ENCODE data around the gene MALAT1. TPM values are rescaled to one million over a fixed set of nuclear protein-coding genes. Genes with fewer than 3 reads are reported as not detected.

MALAT1 gene
- total and polyA plus RNA-seq, 2 donors: 682 to 3,158 TPM

GRCh38 chr11:65501186-65501471 is 2.3 kb downstream of the MALAT1 start:
- Histone ChIP-seq H3K27ac (ENCODE audit: low read depth in 1 of 2, low read length in 1 of 2) (peak overlapping the region; percentile 86 to 100), H3K9me3 (ENCODE audit: control insufficient read depth in 2 of 2, insufficient read depth in 1 of 2, low read length in 1 of 2) (no peaks in the 10 kb centered on the region), H3K36me3 (ENCODE audit: control insufficient read depth in 2 of 2, insufficient read depth in 2 of 2, low read length in 1 of 2) (peaks cover 48 to 50% of the 10 kb centered on the region in 2 donors), H3K4me1 (ENCODE audit: control insufficient read depth in 2 of 2, insufficient read depth in 2 of 2, low read length in 2 of 2) (peaks cover 8 to 27% of the 10 kb centered on the region in 2 donors), H3K4me3 (ENCODE audit: low read length in 2 of 2) (peak overlapping the region; percentile 83 to 100), H3K27me3 (ENCODE audit: control insufficient read depth in 2 of 2, insufficient read depth in 1 of 2, low read length in 1 of 2) (no peaks in the 10 kb centered on the region)
- 0% methylated on average over 2 of the region's 2 CpGs for WGBS
- peak in 3 of 9 donors; percentile 29 to 53 (median 31) for DNase-seq (ENCODE audit: low read depth in 6 of 9, low spot score in 9 of 9)

GRCh38 chr11:65501472-65502273 is 2.8 kb downstream of the MALAT1 start:
- Histone ChIP-seq H3K4me1 (ENCODE audit: control insufficient read depth in 2 of 2, insufficient read depth in 2 of 2, low read length in 2 of 2) (peaks cover 6 to 25% of the 10 kb centered on the region in 2 donors), H3K9me3 (ENCODE audit: control insufficient read depth in 2 of 2, insufficient read depth in 1 of 2, low read length in 1 of 2) (no peaks in the 10 kb centered on the region), H3K4me3 (ENCODE audit: low read length in 2 of 2) (peak overlapping the region; percentile 83 to 100), H3K36me3 (ENCODE audit: control insufficient read depth in 2 of 2, insufficient read depth in 2 of 2, low read length in 1 of 2) (peaks cover 51 to 56% of the 10 kb centered on the region in 2 donors), H3K27ac (ENCODE audit: low read depth in 1 of 2, low read length in 1 of 2) (peak overlapping the region; percentile 86 to 100), H3K27me3 (ENCODE audit: control insufficient read depth in 2 of 2, insufficient read depth in 1 of 2, low read length in 1 of 2) (no peaks in the 10 kb centered on the region)
- peak in 3 of 9 donors; percentile 38 to 59 (median 40) for DNase-seq (ENCODE audit: low read depth in 6 of 9, low spot score in 9 of 9)
- 0% methylated on average over 3 of the region's 3 CpGs for WGBS

DNA sequence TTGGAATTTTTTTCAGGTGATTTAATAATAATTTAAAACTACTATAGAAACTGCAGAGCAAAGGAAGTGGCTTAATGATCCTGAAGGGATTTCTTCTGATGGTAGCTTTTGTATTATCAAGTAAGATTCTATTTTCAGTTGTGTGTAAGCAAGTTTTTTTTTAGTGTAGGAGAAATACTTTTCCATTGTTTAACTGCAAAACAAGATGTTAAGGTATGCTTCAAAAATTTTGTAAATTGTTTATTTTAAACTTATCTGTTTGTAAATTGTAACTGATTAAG is 3.4 kb downstream of the MALAT1 start:
- Histone ChIP-seq H3K4me3 (ENCODE audit: low read length in 2 of 2) (peak overlapping the region; percentile 83 to 100), H3K27me3 (ENCODE audit: control insufficient read depth in 2 of 2, insufficient read depth in 1 of 2, low read length in 1 of 2) (no peaks in the 10 kb centered on the region), H3K36me3 (ENCODE audit: control insufficient read depth in 2 of 2, insufficient read depth in 2 of 2, low read length in 1 of 2) (peaks cover 55 to 61% of the 10 kb centered on the region in 2 donors), H3K9me3 (ENCODE audit: control insufficient read depth in 2 of 2, insufficient read depth in 1 of 2, low read length in 1 of 2) (no peaks in the 10 kb centered on the region), H3K27ac (ENCODE audit: low read depth in 1 of 2, low read length in 1 of 2) (peak overlapping the region in 1 of 2 donors; percentile 100), H3K4me1 (ENCODE audit: control insufficient read depth in 2 of 2, insufficient read depth in 2 of 2, low read length in 2 of 2) (peaks cover 3 to 25% of the 10 kb centered on the region in 2 donors)
- DNase-seq (ENCODE audit: low read depth in 6 of 9, low spot score in 9 of 9): no peak

GRCh38 chr11:65502555-65503367 is 3.9 kb downstream of the MALAT1 start:
- Histone ChIP-seq H3K4me3 (ENCODE audit: low read length in 2 of 2) (peak overlapping the region; percentile 83 to 100), H3K9me3 (ENCODE audit: control insufficient read depth in 2 of 2, insufficient read depth in 1 of 2, low read length in 1 of 2) (no peaks in the 10 kb centered on the region), H3K27ac (ENCODE audit: low read depth in 1 of 2, low read length in 1 of 2) (peak overlapping the region; percentile 70 to 100), H3K4me1 (ENCODE audit: control insufficient read depth in 2 of 2, insufficient read depth in 2 of 2, low read length in 2 of 2) (peaks cover 3 to 30% of the 10 kb centered on the region in 2 donors), H3K27me3 (ENCODE audit: control insufficient read depth in 2 of 2, insufficient read depth in 1 of 2, low read length in 1 of 2) (no peaks in the 10 kb centered on the region), H3K36me3 (ENCODE audit: control insufficient read depth in 2 of 2, insufficient read depth in 2 of 2, low read length in 1 of 2) (peaks cover 55 to 62% of the 10 kb centered on the region in 2 donors)
- peak in 3 of 9 donors; percentile 43 to 61 (median 44) for DNase-seq (ENCODE audit: low read depth in 6 of 9, low spot score in 9 of 9)
- under 1% methylated on average over 6 of the region's 6 CpGs for WGBS

GRCh38 chr11:65503368-65503948 is 4.6 kb downstream of the MALAT1 start:
- peaks cover 55 to 62% of the 10 kb centered on the region in 2 donors for H3K36me3 ChIP-seq (ENCODE audit: control insufficient read depth in 2 of 2, insufficient read depth in 2 of 2, low read length in 1 of 2)
- under 1% methylated on average over 3 of the region's 3 CpGs for WGBS
- H3K4me1 ChIP-seq (ENCODE audit: control insufficient read depth in 2 of 2, insufficient read depth in 2 of 2, low read length in 2 of 2): peaks cover 3 to 31% of the 10 kb centered on the region in 2 donors
- peak overlapping the region; percentile 70 to 100 for H3K27ac ChIP-seq (ENCODE audit: low read depth in 1 of 2, low read length in 1 of 2)
- peak overlapping the region; percentile 83 to 100 for H3K4me3 ChIP-seq (ENCODE audit: low read length in 2 of 2)
- peak in 1 of 9 donors; percentile 47 for DNase-seq (ENCODE audit: low read depth in 6 of 9, low spot score in 9 of 9)
- no peaks in the 10 kb centered on the region for H3K27me3 ChIP-seq (ENCODE audit: control insufficient read depth in 2 of 2, insufficient read depth in 1 of 2, low read length in 1 of 2)
- H3K9me3 ChIP-seq (ENCODE audit: control insufficient read depth in 2 of 2, insufficient read depth in 1 of 2, low read length in 1 of 2): no peaks in the 10 kb centered on the region

DNA sequence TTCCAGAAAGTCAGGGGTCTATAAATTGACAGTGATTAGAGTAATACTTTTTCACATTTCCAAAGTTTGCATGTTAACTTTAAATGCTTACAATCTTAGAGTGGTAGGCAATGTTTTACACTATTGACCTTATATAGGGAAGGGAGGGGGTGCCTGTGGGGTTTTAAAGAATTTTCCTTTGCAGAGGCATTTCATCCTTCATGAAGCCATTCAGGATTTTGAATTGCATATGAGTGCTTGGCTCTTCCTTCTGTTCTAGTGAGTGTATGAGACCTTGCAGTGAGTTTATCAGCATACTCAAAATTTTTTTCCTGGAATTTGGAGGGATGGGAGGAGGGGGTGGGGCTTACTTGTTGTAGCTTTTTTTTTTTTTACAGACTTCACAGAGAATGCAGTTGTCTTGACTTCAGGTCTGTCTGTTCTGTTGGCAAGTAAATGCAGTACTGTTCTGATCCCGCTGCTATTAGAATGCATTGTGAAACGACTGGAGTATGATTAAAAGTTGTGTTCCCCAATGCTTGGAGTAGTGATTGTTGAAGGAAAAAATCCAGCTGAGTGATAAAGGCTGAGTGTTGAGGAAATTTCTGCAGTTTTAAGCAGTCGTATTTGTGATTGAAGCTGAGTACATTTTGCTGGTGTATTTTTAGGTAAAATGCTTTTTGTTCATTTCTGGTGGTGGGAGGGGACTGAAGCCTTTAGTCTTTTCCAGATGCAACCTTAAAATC is 5.3 kb downstream of the MALAT1 start:
- peak in 3 of 9 donors; percentile 43 to 61 (median 44) for DNase-seq (ENCODE audit: low read depth in 6 of 9, low spot score in 9 of 9)
- H3K9me3 ChIP-seq (ENCODE audit: control insufficient read depth in 2 of 2, insufficient read depth in 1 of 2, low read length in 1 of 2): no peaks in the 10 kb centered on the region
- peaks cover 3 to 32% of the 10 kb centered on the region in 2 donors for H3K4me1 ChIP-seq (ENCODE audit: control insufficient read depth in 2 of 2, insufficient read depth in 2 of 2, low read length in 2 of 2)

DNA sequence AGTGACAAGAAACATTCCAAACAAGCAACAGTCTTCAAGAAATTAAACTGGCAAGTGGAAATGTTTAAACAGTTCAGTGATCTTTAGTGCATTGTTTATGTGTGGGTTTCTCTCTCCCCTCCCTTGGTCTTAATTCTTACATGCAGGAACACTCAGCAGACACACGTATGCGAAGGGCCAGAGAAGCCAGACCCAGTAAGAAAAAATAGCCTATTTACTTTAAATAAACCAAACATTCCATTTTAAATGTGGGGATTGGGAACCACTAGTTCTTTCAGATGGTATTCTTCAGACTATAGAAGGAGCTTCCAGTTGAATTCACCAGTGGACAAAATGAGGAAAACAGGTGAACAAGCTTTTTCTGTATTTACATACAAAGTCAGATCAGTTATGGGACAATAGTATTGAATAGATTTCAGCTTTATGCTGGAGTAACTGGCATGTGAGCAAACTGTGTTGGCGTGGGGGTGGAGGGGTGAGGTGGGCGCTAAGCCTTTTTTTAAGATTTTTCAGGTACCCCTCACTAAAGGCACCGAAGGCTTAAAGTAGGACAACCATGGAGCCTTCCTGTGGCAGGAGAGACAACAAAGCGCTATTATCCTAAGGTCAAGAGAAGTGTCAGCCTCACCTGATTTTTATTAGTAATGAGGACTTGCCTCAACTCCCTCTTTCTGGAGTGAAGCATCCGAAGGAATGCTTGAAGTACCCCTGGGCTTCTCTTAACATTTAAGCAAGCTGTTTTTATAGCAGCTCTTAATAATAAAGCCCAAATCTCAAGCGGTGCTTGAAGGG is 6.0 kb downstream of the MALAT1 start:
- peaks cover 55 to 62% of the 10 kb centered on the region in 2 donors for H3K36me3 ChIP-seq (ENCODE audit: control insufficient read depth in 2 of 2, insufficient read depth in 2 of 2, low read length in 1 of 2)
- peak overlapping the region; percentile 79 to 100 for H3K27ac ChIP-seq (ENCODE audit: low read depth in 1 of 2, low read length in 1 of 2)
- 26% methylated on average over 8 of the region's 8 CpGs for WGBS
- DNase-seq (ENCODE audit: low read depth in 6 of 9, low spot score in 9 of 9): peak in 2 of 9 donors; percentile 19 to 47
- H3K4me1 ChIP-seq (ENCODE audit: control insufficient read depth in 2 of 2, insufficient read depth in 2 of 2, low read length in 2 of 2): peaks cover 3 to 33% of the 10 kb centered on the region in 2 donors
- H3K4me3 ChIP-seq (ENCODE audit: low read length in 2 of 2): peak overlapping the region; percentile 83 to 100
- no peaks in the 10 kb centered on the region for H3K9me3 ChIP-seq (ENCODE audit: control insufficient read depth in 2 of 2, insufficient read depth in 1 of 2, low read length in 1 of 2)
- H3K27me3 ChIP-seq (ENCODE audit: control insufficient read depth in 2 of 2, insufficient read depth in 1 of 2, low read length in 1 of 2): no peaks in the 10 kb centered on the region

More for the DNA sequence above, 5.3 kb downstream of the MALAT1 start:
- Histone ChIP-seq H3K27ac (ENCODE audit: low read depth in 1 of 2, low read length in 1 of 2) (peak overlapping the region; percentile 15 to 100), H3K27me3 (ENCODE audit: control insufficient read depth in 2 of 2, insufficient read depth in 1 of 2, low read length in 1 of 2) (no peaks in the 10 kb centered on the region), H3K36me3 (ENCODE audit: control insufficient read depth in 2 of 2, insufficient read depth in 2 of 2, low read length in 1 of 2) (peaks cover 55 to 62% of the 10 kb centered on the region in 2 donors), H3K4me3 (ENCODE audit: low read length in 2 of 2) (peak overlapping the region; percentile 83 to 100)
- WGBS: under 1% methylated on average over 3 of the region's 3 CpGs
